GM10266 (cell line): ENCODE data around the gene MTCL1.

Source experiments
- DNase-seq: peaks from one replicate; pipeline ENCODE4 v3.0.0; 2012; ENCODE audit errors: extremely low spot score
- CTCF ChIP-seq: IDR thresholded peaks from 2 replicates; pipeline ENCODE4 v1.5.1; 2012; ENCODE audit warnings: mild to moderate bottlenecking, low read depth; ENCODE audit not compliant: control insufficient read depth, insufficient read depth; ENCODE audit errors: missing control alignments

The MTCL1 gene

GRCh38 chr18:8812631-8813030 lies 107.3 kb downstream of the MTCL1 start:
- TF ChIP-seq CTCF, result no peak
- no peak for DNase-seq

- DNase-seq, result no peak
- no peak for TF ChIP-seq CTCF
Measured at GRCh38 chr18:8813611-8814010, 108.3 kb downstream of the MTCL1 start.

DNA sequence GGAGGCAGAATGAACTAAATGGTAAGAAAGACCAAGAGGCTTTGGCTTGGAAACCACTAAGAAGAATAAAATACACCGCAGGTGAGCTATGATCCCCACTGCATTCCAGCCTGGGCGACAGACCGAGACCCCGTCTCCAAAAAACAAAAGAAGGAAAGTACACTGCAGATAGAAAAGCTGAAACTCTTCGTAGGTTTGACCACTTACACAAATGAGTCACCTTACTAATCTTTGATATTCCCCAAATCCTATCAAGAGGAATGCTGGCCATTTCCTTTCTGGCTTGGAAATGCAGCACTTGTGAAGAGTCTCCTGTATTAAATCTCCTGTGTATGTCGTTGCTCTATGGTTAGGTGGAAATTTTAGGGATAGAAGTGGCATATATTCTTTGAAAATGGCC lies 108.8 kb downstream of the MTCL1 start:
- no peak for TF ChIP-seq CTCF
- no peak for DNase-seq

- TF ChIP-seq CTCF, result no peak
- DNase-seq, result no peak
Measured at GRCh38 chr18:8816220-8816619, 110.9 kb downstream of the MTCL1 start.

DNA sequence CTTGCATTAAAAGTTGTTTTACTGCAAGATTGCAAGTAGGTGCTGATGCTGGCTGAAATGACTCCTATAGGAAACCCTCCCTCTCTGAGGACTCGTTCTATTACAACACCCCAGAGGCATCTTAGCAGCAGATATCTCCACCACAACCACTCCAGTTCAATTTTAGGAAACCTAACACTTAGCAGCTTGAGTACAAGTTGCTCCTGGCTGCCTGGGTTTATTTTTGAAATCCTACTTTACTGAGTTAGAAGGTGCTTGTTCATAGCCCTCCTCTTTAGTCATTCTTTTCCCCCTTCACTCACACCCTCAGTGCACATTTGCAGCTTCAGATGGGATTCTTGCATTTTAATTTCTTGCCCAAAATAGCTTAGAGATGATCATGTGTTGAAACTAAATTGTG lies 111.5 kb downstream of the MTCL1 start:
- TF ChIP-seq CTCF, result no peak
- DNase-seq, result no peak

GRCh38 chr18:8818982-8819381 lies 113.6 kb downstream of the MTCL1 start:
- no peak for DNase-seq
- TF ChIP-seq CTCF, result no peak

GRCh38 chr18:8820396-8821082 lies 115.2 kb downstream of the MTCL1 start:
- no peak for DNase-seq
- no peak for TF ChIP-seq CTCF
